CD4-positive, alpha-beta T cell treated with Interleukin-6 at 100 ng/mL for 8 hours (primary cell): ENCODE results near the gene MYPOP.
A peak's percentile ranks its signal among the peaks of the same experiment; 100 is the strongest.

Experiments used
- DNase-seq: peaks from one replicate; pipeline ENCODE4 v3.0.0-alpha.2; 2020; ENCODE audit warnings: mixed read lengths, low spot score

The MYPOP gene

DNA sequence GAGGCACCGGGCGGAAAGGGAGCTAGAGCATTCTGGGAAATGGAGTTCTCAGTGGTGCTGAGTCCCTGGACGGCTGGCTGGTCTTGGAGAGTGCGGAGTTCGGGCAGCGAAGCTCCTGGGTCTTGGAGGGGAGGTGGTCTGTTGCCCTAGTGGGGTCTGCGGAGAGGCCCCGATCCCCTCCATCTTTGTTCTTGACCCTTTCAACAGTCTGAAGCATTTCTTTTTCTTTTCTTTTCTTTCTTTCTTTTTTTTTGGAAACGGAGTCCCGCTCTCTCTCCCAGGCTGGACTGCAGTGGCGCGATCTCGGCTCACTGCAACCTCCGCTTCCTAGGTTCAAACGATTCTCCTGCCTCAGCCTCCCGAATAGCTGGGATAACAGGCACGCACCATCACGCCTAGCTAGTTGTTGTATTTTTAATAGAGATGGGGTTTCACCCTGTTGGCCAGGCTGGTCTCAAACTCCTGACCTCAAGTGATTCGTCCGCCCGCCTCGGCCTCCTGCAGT lies 39.0 kb downstream of the MYPOP start:
- no peak for DNase-seq

DNA sequence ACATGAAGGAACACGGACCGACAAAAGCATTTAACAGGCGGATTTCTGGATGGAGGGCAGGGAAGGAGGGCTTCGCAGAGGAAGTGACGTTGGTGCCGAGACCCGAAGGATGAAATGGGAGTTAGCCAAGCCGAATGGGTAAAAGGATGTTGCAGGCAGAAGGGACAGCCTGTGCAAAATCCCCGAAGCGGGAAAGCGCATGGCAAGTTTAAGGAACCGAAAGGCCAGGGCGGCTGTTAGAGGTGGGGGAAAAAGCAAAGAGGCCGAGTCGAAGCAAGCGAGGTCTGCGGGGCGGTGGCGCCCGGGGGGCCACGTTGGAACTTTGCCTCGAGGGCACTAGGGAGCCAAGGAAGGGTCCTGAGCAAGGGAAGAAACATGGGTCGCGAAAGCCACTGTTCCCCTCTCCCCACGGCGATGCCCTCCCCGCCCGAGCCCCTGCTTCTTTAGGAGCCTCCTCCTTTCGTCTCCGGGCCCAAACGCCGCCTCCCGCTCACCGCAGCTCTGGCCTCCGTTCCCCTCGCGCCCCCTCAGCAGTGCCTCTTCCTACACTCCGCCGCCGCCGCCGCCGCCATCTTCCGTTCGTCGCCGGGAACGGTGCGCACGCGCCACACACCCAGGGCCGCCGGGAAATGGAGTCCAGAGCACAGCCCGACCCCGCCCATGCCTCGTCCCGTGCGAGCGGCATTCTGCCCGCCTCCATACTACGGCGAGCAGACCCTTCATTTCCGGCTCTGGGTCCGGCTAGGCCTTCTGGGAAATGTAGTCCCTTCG lies 39.7 kb downstream of the MYPOP start, which contains the start of gene SYMPK:
TSS of gene SYMPK (minus strand) at position 584 of the 771 bp plus-strand sequence. CDS start 8,652 bp downstream, outside the sequence.
- peak; percentile 99 for DNase-seq

DNA sequence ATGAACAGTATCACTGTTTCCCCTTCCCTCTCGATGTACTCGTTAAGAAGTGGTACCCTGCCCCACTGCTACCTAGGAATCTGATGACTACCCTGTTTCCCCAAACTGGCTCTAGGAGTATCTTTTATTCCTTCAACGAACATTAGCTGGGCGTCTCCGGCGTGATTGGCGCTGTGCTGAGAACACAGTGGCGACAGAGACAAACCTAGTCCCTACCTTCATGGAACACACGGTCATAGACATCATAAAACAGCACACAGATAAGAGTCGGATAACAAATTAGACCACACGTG lies 40.2 kb downstream of the MYPOP start:
- DNase-seq = no peak

DNA sequence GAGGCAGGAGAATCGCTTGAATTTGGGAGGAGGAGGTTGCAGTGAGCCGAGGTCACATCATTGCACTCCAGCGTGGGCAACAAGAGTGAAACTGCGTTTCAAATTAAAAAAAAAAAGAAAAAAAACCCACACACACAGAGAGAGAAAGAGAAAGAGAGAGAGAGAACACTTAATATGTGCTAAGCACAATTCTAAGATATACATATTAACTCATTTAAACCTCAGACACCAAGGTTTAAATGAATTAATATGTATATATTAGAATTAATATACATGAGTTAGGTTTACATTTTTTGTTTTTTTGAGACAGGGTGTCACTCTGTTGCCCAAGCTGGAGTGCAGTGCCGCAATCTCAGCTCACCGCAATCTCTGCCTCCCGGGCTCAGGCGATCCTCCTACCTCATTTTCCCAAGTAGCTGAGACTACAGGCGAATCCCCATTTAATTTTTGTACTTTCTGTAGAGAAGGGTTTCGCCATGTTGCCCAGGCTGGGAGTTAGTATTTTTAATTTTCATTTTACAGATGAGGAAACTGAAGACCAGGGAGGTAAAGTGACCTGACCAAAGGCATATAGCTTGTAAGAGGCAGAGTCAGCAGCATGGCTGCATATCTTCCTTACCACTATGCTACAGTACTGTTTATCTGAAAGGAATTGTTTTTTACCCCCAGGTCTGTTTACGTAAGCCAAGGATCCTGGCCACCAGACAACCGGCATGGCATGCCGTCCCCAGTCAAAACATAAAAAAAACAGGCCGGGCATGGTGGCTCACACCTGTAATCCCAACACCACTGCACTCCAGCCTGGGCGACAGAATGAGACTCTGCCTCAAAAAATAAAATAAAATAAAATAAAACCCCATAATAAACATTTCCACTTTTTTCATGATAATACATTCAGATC lies 41.8 kb downstream of the MYPOP start:
- DNase-seq = no peak

DNA sequence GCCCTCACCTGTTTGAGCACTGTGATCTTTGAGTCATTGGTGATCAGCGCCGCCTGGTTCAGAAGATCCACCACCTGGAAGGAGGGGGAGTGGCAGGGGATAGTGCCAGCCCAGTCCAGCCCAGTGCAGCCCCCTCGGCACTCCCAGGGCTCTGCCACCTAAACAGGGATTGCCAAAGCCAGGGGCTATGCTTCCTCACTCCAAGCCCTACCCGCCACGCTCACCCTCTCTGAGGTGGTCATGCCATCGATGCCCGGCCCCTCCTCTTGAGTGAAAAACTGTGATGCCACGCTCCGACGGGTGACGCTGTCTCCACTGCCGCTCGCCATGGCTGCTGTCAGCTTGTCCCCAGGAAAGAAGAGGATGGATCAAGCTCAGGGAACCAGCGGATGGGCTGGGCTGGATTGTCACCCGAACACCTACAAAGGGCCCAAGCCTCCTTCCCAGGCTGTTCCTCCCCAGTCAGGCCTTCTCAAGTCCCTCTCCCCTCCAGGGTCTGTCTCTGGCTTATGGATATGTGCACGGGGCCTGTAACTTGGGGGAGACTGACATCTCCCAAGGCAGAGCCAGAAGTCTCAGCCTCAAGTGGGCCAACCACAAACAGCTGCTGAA lies 48.1 kb downstream of the MYPOP start:
- no peak for DNase-seq

DNA sequence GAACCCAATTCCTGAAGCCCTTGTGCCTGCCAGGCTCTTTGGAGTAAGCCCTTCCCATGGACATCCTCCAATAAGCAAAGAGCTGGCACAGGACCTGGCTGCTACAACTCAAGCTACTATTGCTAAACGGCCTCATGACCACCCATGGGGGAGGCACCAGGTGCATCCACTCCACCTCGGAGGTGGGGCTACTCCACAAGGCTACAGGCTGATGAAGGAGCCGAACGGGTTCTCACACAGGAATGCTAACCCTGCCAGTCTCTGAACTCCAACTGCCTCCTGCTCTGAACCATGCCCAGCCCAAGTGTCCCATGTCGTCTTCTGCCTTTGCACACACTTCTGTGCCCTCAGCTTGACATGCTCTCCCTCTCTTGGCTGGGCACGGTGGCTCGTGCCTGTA lies 49.4 kb downstream of the MYPOP start:
- no peak for DNase-seq

DNA sequence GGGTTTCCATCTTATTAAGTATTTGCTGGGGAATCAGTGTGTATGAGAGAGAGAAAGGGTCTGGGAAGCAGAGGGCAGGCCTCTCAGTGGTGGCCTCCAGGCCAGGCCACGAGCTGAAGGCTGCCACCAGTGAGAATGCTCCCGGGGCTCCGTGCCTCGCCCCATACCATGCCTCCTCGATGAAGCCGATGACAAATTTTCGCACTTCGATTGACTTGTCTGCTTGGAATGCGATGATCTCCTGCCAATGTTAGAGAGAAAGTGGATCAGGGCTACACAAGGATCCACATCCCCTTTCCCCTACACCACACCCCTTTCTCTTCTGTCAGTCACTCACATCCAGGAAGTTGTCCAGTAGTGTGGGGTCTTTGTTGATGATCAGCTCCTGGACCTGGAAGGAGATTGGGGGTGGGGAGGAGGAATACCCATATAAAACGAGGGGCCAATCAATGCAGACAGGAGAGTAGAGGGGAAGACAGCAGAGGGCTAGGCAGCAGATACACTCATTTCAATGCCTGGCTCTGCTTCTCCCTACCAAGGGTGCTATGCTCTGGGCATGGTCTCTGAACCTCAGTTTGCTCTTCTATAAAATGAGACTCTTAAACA lies 50.2 kb downstream of the MYPOP start:
- DNase-seq = no peak

DNA sequence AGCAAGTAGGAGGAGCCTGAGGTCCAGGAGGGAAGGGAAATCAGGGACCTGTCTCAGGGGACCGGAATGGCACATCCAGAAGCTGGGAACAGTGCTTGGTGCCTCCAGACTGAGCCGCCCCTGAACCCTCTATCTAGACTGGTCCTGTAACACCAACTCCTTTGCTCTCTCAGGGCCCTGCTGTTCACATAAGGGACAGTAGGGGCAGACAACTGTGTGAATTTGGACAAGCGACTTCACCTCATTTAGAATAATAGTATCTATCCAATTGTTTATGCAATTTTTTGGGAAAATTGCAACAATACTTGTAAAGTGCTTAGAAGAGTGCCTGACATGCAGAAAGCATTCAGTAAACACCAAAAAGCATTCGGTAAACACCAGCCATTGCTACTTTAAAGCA lies 53.5 kb downstream of the MYPOP start:
- DNase-seq = no peak

DNA sequence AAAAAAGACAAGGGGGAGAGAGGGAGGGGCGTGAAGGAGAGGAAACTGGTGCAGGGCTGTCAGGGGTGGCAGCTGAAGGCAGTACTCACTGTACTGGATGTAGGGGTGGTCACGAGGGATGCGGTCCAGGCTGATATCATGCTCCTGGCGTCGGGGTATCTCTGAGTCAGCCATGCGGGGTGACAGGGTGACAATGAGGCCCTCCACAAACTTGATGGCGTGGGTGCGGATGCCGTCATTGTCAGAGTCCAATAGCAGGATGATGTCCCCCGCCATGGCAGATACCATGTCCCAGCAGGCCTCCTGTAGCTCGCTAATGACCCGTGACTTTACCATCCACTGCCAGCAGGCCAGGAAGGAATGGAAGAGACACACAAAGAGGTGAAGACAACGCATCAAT lies 54.8 kb downstream of the MYPOP start:
- no peak for DNase-seq

DNA sequence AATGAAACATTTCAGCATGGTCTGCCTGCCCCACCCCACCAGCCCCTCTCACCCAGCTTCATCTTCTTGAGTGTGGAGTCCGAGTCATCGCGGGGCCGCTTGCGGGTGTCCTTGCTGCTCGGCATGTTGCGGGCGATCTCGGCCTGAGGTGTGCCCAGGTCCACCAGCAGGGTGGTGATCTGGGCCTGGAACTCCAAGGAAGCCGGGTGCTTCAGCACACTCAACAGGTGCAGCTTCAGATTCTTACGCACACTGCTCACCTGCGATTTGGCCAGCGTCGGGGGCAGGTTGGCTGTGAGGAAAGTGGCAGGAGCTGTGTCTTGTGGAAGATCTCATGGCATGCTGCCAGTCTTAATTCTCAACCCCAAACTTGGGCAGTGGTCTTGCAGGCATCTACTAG lies 60.2 kb downstream of the MYPOP start:
- DNase-seq = no peak
